CD4-positive, alpha-beta T cell treated with Interleukin-6 for 4 hours (primary cell): Measurements from ENCODE around the gene NDRG3.

Experiments
- DNase-seq: peaks from one replicate; pipeline ENCODE4 v3.0.0-alpha.2; 2020; ENCODE audit warnings: mixed read lengths

Gene NDRG3

DNA sequence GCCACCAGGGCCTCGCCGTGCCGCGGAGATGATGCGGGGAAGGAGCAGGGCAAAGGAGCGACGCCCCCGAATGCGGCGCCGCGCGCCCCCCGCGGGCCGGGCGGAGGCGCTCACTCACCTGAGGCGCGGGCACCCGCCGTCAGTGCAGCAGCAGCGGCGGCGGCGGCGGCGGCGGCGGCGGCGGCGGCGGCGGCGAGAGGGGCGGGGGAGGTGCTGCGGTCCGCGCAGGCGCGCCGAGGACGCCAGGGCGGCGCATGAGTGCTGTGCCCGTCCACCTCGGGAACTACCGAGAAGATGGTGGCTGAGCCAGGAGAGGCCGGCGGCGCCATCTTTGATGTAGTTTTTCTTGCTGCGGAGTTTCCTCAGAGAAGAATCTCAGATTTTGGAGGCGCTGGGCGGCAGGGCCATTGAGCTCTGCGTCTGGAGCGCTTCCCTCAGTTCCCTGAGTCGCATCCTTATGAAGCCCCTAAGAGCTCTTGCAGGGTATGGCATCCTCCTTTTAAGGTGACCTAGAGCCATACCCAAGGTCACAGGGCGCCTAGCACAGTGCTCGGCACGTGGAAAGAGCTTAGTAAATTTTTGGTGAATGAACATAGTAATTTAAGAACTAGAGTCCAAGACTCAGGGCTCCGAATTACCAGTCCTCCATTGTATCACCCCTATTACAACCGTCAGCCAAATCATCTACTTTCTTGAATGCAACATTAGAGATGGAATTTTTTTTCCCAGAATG, at the start of gene NDRG3:
NDRG3 (minus strand) TSS at position 164 of the 733 bp plus-strand sequence. CDS start 24,355 bp downstream, outside the sequence.
- peak; percentile 94 for DNase-seq

DNA sequence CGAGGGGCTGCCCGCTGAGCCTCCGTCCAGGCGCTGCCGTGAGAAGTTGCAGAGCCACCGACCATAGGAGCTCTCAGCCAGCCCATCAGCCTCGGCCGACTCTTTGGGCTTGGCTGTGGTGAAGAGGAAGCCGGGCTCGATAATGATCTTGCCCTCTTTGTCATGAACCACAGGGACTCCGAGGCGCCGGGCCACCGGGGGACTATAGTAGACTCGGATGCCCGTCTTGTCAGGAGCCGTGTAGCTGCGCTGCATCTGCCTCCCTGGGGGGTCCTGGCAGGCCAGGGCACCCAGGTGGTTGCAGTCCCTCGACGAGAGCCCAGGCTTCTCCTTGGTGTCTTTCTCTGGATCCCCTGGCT, 48.2 kb upstream of the NDRG3 start:
- DNase-seq, result no peak

DNA sequence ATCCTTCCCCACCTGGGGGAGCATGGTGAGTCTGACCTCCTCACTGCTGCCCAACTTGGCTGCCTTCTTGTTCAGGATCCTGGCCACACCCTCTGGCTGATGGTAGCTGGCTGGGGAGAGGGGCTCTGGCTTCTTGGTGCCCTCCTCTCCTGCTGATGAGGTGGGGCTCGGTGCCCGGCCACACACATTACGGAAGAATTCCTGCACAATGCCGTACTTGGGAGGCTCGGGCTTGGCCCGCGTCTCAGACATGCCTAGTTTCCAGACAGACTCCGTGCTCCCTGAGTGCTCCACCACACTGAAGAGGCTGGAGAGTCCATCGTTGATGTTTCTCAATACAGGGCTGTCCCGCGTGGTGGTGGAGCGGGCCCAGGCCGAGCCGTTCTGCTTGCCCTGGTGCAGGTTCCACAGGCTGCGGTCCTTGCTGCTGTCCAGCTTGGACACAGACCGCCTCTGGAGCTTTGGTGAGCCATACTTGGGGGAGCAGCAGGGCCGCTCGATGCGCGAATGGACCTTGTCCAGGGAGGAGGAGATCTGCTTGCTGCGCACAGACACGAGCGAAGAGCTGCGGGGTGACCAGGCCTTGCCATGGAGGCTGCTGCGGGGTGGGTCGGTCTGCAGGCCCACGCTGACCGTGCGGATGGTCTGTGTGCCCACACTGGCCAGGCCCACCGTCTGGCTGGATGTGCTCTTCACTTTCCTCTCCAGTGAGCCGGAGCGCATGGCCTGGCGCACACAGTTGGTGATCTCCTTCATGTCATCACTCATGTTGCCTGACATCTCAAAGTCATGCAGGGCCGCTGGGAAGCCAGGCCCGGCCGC, 47.6 kb upstream of the NDRG3 start:
- DNase-seq, result no peak

DNA sequence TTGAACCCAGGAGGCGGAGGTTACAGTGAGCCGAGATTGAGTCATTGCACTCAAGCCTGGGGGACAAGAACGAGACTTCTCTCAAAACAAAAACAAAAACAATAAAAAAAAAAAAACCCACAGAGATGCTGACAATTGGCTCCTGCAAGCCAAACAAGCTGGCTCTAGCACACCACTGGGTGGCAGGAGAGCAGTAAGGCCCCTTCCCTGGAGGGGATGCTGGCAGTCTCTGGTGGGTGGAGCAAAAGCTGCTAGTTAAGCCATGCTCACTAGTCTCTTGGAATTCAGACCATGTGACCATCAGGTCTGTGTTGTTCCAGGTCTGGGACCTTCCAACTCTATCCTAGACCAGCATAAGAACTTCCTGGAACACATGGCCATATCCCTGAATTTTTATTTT, 46.5 kb upstream of the NDRG3 start:
- peak; percentile 14 for DNase-seq

DNA sequence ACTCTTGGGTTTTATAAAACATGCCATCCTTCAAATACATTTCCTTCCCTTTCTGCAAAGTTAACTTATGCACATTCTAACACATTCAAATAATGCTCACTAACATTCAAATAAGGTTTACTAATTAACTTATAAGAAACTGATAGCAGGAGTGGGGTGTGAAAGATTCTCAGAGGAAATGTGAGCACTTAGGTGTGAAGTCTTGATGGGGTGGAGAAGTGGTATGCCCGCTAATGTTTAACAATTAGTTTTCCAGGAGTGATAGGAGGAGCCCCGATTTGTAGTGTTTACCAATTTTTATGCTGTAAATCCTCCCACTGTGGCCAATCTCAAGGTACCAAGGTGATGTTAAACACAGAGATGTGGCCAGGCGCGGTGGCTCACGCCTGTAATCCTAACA, 46.0 kb upstream of the NDRG3 start:
- DNase-seq, result no peak

DNA sequence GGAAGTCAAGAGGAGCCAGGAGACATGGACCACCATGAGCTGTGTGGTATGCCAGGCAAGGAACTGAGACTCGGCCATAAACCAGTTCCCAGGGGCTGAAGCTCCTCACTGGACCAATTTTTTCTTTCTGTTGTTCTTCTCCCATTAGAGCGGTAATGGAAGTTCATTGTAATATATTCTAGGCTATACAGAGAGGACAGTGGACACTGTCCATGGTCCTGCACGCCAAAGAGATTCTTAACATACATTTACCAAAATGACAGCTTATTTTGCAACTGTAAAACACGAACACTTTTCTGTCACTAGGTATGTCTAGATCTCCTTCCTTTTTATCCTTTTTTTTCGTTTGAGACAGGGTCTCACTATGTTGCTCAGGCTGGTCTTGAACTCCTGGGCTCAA, 40.8 kb upstream of the NDRG3 start:
- no peak for DNase-seq

DNA sequence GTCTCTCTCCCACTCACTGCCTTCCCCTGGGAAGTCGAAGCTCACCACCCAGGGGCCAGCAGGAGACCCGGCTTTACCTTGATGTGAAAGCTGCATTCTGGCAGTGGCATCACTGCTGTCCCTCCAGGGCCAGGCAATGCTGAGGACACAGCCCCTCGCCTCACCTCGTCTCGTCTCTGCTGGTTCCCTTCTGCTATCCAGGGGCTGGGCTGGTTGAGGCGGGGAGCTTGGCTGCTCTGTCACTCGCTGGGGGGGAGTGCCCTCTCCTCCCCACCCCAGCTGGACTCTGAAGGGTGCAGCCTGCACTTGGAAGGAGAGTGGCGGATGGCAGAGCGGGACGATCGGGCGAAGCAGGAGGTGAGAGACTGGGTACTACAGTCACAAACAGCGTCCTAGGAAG, 40.4 kb upstream of the NDRG3 start:
- no peak for DNase-seq

DNA sequence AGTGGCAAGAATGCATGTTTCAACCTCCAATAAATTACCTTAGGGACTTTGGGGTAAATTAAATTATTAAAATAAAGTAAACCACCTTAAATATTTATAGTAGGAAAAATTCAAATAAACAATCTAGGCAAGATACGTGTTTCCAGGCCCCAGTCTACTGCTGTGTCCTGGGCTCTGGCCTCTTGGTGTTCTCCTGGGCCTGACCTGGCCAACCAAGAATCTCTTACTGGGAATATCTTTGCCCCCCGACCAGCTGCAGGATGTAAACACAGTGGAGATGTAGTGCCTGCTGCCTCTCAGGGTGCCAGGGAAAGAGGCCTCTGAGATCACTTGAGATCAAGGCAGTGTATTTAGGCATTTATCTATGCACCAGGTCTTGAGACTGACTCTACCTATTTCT, 39.4 kb upstream of the NDRG3 start:
- DNase-seq, result no peak

DNA sequence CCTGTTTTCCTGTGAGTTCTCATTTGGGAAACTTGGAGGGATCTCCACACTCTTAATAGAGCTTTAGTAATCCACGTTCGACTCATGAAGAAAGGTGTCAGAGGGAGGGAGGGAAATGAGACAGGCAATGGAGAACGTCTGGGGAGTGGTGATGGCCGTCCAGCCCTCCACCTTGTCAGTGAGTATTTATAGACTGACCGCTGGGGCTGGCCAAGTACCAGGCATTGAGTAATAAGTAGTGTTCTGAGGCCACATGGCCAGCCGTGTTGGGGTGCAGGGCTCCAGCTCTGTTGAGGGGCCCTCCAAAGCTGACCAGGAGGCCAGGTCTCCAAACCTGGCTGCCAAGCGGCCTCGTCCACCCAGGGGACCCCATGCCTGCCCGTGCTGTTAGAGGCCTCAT, 39.0 kb upstream of the NDRG3 start:
- no peak for DNase-seq

DNA sequence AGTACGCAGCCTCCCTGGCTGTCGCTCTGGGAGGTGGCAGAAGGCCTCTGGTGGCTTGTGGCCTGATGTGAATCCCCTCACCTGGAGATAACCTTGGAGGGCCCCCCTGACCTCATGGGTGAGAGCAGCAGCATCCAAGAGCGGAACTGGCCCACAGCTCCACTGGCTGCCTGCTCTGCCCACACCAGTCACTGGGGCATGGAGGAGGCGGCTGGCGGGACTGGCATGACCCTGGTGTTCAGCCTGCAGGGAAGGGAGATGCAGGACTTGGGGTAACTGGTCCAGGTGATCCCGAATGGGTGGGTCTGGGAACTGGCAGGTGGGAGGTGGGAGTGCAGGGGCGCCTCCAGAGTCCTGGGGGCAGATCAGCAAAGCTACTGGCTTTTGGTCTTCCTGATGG, 38.2 kb upstream of the NDRG3 start:
- no peak for DNase-seq

DNA sequence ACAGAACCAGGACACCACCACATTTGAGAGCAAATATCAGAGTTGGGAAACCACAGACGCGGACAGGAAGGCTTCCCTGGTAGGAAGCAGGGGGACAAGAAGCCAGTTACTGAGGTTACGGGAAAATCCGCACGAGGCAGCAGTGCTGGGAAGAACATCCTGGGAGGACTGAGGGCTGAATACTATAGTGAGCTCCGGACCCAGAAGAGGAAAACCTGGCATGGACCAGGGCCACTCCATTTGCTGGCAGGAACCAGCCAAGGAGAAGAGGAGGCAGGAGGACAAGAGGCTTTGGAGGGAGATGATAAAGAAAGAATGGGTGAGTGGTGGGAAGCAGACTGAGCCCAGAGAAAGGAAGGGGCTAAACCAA, 33.8 kb upstream of the NDRG3 start:
- DNase-seq, result no peak

DNA sequence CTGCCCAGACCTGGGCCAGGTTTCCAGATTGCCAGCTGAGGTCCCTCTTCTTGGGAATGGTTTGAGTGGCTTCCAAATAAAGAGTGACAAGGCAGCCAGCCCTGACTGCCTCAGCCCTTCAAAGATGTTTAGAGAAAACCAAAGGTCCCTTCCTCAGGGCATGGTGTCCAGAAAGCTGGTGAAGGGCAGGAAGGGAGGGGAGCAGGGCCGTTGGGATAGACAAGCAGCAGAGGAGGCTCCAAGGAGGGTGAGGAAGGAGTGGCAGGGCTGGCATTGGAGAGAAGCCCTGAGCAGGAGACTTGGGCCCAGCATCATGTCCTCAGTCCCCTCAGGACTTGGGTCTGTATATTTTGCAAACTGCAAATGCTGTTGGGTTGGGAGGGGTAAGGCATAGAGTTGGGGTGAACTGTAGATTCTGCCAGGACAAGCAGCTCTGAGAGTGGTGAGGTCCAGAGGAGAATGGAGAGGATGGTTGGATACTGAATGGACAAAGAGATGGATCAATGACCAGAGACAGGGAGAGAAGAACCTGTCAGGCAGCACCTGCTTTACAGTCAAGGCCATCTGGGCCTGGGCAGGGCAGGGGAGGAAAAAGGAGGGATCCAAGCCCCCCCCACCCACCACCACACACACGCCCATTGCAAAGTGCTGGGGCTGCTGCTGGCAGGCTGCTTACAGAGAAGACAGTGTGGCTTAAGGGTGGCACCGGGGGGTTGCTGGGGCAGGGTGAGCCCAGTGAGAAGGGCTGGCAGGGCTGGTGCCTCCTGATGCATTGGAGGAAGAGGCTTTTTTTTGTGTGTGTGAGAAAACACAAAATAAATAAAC, 33.2 kb upstream of the NDRG3 start:
- no peak for DNase-seq

DNA sequence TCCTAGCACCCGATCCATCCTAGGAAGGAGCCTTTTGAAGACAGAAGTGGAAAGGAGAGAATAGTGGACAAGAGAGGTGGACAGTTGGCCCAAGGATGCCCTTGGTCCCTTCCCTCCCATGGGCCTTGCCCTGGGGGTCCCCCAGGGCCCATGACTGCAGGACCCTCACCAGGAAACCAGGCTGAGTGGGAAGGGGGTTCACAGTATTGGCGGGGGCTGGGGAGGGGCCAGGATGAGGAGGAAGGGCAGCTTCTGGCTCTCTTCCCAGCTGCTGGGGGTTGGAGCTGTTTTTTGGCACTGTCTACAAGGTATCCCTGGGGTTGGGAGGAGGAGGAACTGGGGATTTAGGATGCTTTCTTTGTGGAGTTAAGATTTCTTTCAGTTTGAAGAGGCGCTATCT, 31.7 kb upstream of the NDRG3 start:
- no peak for DNase-seq

DNA sequence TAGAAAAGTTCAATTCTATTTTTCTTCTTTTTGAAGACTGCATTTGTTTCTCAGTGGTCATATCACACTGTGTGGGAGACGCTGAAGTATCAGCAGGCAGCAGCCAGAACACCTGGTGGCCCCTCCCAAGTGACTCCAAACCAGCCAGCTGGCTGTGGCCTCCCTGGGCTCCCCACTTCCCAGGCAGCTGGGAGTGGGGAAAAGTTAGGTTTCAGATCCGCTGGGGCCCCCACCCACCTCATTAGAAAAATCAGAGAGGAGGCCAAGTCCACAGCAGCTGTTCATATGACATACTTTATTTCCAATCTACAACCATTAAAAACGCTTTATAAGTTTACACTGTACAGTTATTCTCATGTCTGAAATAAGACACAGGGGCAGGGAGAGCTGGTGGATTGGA, 31.3 kb upstream of the NDRG3 start:
- DNase-seq, result no peak

DNA sequence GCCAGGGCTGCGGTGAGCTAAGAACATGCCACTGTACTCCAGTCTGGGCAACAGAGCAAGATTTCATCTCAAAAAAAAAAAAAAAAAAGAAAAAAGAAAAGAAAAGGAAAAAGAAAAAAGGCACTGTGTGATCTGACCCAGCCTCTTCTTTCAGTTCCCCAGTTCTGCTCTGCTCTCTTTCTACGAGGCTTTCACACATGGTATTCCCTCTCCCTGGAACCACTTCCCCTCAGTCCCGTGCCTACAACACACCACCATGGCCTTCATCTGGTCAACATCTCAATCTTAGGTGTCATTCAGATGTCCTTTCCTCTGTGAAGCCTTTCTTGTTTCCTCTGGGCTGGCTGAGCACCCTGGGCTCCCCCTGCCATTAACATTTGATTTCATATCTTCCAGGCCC, 29.9 kb upstream of the NDRG3 start:
- no peak for DNase-seq

DNA sequence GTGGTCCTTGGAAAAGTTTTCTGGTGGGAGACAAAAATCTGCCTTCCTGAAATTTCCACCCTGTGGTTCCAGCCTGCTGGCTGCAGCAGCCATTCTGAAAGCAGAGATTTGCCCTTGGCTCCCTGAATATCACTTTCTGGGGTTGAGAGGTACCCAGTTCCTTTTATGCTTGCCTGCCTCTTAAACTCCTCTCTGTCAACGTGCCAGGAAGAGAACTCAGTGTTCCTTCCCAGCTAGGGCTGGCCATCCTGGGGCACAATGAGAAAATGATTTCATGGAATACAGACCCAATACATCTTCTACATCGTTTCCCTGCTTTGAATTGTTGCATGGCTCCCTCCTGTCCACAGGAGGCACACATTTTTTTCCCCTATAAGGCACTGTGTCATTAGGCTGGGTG, 29.3 kb upstream of the NDRG3 start:
- DNase-seq, result no peak

DNA sequence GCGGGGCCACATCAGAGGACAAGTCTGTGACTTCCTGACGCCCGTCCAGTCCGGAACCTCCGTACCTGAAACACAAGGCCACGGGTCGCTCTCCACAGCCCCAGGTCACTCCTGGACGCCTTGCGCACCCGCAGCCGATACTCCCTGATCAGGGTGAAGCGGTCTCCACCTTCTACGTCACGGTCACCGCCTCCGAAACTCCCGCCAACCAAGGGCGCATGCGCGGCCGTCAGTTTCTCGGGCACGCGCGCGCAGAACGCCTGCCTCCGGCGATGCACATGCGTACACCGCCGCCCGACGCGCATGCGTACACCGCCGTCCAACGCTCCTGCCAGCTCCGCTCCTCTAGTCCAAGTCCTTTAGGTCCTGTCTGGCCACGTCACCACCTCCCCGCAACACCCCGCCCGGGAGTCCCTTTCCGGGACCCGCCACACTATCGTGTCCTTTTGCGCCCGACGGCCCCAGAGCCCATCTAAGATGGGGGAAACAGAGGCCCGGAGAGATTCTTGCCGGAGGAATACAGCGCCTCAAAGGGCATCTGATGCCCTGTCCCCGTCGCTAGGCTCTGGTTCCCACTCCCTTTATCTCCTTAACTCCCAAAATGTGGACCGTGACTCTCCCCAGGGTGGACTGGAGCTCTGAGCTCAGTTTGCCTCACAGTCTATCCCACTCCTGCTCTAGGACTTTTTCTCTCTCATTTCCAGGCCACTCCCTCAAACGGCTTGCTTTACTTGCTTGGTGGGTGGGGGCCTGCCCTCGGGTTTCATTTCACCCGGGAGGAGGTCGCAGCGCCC, 27.9 kb upstream of the NDRG3 start, which contains the start of gene DSN1:
DSN1 (minus strand) TSS at position 167 of the 794 bp plus-strand sequence. CDS start 2,305 bp downstream, outside the sequence.
- DNase-seq, result peak; percentile 98

DNA sequence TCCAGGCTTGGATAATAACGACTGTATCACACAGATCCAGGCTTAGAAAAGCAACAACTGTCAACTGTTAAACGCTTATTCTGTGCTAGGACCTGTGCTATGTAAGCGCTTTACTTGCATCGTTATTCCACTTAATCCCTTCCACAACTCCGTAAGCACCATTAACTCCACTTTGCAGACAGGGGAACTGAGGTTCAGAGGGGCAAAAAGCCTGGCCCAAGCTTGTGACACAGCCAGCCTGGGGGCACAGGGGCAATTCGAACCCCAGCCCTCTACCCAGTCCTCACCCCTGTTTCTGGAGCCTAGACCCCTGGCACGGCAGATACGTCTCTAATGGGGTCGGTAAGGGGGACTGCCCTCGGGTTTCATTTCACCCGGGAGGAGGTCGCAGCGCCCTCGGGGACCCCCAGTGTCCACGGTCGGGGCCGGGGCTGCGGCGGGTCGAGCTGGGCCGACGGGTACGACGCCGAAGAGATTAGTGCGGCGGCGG, 27.3 kb upstream of the NDRG3 start:
- DNase-seq, result no peak

DNA sequence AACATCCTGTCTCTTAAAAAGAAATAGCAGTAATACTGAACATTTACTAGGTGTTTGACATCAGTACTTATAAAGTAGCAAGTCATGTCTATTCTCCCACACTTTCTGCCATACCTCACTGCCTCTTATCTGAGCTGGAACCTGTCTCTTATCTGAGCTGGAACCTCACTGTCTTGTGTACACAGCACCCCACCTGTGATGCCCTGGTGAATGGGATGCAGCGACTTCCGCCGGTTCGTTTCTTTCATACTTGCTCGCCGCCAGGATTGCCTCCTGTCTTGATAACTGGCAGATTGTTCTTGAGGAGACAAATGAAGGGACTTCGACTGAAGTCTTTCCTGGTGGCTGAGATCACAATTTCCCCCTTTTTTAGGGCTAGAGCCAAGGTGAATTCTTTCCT, 24.8 kb upstream of the NDRG3 start:
- DNase-seq, result no peak

DNA sequence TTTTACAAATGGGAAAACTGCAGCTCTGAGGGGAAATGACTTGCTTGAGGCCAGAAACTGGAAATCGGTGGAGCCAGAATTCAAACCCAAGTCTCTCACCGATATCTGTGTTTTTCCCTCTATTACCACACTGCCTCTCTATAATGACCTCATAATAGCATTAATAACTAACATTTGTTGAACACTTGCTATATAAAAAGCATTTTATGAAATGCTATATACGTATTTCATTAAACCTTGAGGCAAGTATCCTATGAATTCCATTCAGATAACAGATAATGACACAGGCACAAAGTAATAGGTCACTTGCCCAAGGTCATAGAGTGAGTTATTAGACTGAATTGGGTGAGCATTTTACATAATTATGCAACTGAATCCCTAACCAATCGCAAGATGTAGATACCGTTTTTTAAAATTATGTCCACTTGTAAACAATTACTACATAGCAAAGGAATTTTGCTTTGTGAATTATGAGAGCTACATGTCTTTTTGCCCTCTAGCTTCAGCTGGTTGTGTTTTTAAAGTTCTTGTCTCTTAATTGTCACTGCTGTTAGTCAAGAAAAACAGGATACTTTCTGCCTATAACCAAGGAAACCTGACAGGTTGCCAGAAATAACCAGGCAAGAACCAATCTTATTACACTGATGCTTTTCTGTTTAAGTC, 23.0 kb upstream of the NDRG3 start:
- DNase-seq, result no peak

DNA sequence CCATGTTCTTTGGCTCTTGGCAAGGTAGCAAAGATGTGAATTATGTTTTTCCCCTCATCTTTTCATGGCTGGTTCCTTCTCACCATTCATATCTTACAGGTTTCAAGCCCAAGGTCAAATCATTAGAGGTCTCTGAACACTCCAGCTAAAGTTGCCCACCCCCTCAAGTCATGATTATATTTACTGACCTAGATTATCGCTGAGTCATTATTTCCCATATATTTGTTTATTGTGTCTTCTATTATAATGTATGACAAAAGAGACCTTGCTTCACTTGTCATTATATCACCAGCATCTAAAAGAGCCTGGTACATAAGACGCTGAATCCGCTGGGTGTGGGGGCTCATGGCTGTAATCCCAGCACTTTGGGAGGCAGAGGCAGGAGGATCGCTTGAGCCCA, 15.2 kb upstream of the NDRG3 start:
- DNase-seq, result no peak

DNA sequence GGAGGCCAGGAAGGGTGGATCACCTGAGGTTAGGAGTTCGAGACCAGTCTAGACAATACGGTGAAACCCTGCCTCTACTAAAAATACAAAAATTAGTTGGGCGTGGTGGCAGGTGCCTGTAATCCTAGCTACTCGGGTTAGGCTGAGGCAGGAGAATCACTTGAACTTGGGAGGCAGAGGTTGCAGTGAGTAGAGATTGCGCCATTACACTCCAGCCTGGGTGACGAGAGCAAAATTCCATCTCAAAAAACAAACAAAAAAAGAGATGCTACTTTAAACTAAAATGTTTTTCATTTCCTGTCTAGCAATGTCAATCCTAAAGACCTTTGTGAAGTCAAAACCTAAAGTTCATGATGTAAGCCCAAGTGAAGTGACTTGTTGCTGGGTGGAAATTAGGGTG, 14.8 kb upstream of the NDRG3 start:
- no peak for DNase-seq
